LNCAP (cell line): ENCODE results near the gene ZNF595.

Experiments used
- TF ChIP-seq, protein P1 (sequence below): fragments of 450-650 bp; IDR thresholded peaks from 2 replicates; pipeline ENCODE4 v1.5.1; 2017; ENCODE audit warnings: mild to moderate bottlenecking

The ZNF595 gene

GRCh38 chr4:124275-125081 lies 71.4 kb downstream of the ZNF595 start, which contains the start of gene ZNF718:
ZNF718 (plus strand) TSS chr4:124501; CDS start chr4:124671, 170 bp downstream.
- TF ChIP-seq, protein P1, sequence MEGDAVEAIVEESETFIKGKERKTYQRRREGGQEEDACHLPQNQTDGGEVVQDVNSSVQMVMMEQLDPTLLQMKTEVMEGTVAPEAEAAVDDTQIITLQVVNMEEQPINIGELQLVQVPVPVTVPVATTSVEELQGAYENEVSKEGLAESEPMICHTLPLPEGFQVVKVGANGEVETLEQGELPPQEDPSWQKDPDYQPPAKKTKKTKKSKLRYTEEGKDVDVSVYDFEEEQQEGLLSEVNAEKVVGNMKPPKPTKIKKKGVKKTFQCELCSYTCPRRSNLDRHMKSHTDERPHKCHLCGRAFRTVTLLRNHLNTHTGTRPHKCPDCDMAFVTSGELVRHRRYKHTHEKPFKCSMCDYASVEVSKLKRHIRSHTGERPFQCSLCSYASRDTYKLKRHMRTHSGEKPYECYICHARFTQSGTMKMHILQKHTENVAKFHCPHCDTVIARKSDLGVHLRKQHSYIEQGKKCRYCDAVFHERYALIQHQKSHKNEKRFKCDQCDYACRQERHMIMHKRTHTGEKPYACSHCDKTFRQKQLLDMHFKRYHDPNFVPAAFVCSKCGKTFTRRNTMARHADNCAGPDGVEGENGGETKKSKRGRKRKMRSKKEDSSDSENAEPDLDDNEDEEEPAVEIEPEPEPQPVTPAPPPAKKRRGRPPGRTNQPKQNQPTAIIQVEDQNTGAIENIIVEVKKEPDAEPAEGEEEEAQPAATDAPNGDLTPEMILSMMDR: no peak

- TF ChIP-seq, protein P1: no peak
These were observed 72.1 kb downstream of the ZNF595 start for GRCh38 chr4:125091-125771.

GRCh38 chr4:125833-126232 lies 72.7 kb downstream of the ZNF595 start:
- TF ChIP-seq, protein P1: no peak

DNA sequence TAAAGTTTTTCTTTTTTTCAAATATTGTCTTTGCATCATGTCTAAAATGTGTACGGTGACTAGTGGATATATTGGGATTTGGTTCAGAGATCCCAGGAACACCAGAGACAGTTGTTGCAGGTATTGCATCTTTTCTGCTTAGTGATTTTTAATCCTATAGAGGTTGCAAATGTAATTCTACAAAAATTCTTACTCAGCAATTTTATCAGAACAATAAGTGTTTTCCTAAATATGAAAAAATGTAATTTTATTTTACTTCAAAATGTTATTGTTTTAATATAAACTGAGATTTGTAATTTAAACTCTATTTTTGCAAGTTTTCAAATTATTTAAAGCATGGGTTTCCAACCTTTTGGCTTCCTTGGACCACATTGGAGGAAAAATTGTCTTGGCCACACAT lies 79.4 kb downstream of the ZNF595 start:
- TF ChIP-seq, protein P1: no peak
